ENCODE measurements around the gene FRMPD4. TPM values are rescaled to one million over a fixed set of nuclear protein-coding genes. Genes with fewer than 3 reads are reported as not detected.

Gene FRMPD4
- total RNA-seq, 4 donors from 2014 or later = 0.16 TPM; not detected in 3

- WGBS, 2 donors = 43 to 44% methylated on average over 3 of the region's 3 CpGs
- H3K4me3 ChIP-seq (ENCODE audit: low read depth, poor library complexity, severe bottlenecking) = no peak overlapping the region
- DNase-seq (ENCODE audit: low spot score in 2 of 2) = no peak
- TF ChIP-seq POLR2A (IDR thresholded peaks at IDR 0.05) (no peak), CTCF (IDR thresholded peaks at IDR 0.05) (no peak)
- intact Hi-C loops (cut with DNase I; ENCODE audit: low total_unique reads) = no loop called here
Observed at GRCh38 chrX:12370497-12370986, 232.3 kb downstream of the FRMPD4 start.

GRCh38 chrX:12372111-12372510, 233.8 kb downstream of the FRMPD4 start:
- intact Hi-C loops (cut with DNase I; ENCODE audit: low total_unique reads) = no loop called here
- TF ChIP-seq CTCF (IDR thresholded peaks at IDR 0.05) (no peak), POLR2A (IDR thresholded peaks at IDR 0.05) (no peak)
- 22 to 50% methylated on average over 6 of the region's 6 CpGs for whole genome bisulfite sequencing, 2 donors
- H3K4me3 ChIP-seq (ENCODE audit: low read depth, poor library complexity, severe bottlenecking) = no peak overlapping the region
- no peak for DNase-seq (ENCODE audit: low spot score in 2 of 2)

GRCh38 chrX:12374286-12374685, 236.0 kb downstream of the FRMPD4 start:
- no peak for DNase-seq (ENCODE audit: low spot score in 2 of 2)
- no peak for TF ChIP-seq POLR2A (IDR thresholded peaks at IDR 0.05)
- TF ChIP-seq CTCF (IDR thresholded peaks at IDR 0.05) = no peak
- intact Hi-C loops (cut with DNase I; ENCODE audit: low total_unique reads) = no loop called here
- H3K4me3 ChIP-seq (ENCODE audit: low read depth, poor library complexity, severe bottlenecking) = no peak overlapping the region
- WGBS, 2 donors = 68 to 70% methylated on average over 6 of the region's 6 CpGs

GRCh38 chrX:12378253-12378652, 240.0 kb downstream of the FRMPD4 start:
- intact Hi-C loops (cut with DNase I; ENCODE audit: low total_unique reads) = no loop called here
- DNase-seq (ENCODE audit: low spot score in 2 of 2) = no peak
- WGBS, 2 donors = 81 to 83% methylated on average over 4 to 7 of the region's 7 CpGs
- no peak overlapping the region for H3K4me3 ChIP-seq (ENCODE audit: low read depth, poor library complexity, severe bottlenecking)
- no peak for TF ChIP-seq CTCF (IDR thresholded peaks at IDR 0.05)
- TF ChIP-seq POLR2A (IDR thresholded peaks at IDR 0.05) = no peak

- 68 to 95% methylated on average over 1 of the region's 1 CpG for WGBS, 2 donors
- intact Hi-C loops (cut with DNase I; ENCODE audit: low total_unique reads) = no loop called here
- no peak for DNase-seq (ENCODE audit: low spot score in 2 of 2)
- TF ChIP-seq CTCF (IDR thresholded peaks at IDR 0.05) (no peak), POLR2A (IDR thresholded peaks at IDR 0.05) (no peak)
- no peak overlapping the region for H3K4me3 ChIP-seq (ENCODE audit: low read depth, poor library complexity, severe bottlenecking)
Observed at GRCh38 chrX:12378706-12379105, 240.4 kb downstream of the FRMPD4 start.

GRCh38 chrX:12379671-12380070, 241.4 kb downstream of the FRMPD4 start:
- WGBS, 2 donors = 71 to 96% methylated on average over 3 of the region's 3 CpGs
- DNase-seq (ENCODE audit: low spot score in 2 of 2) = no peak

More at GRCh38 chrX:12379671-12380070, 241.4 kb downstream of the FRMPD4 start:
- no peak overlapping the region for H3K4me3 ChIP-seq (ENCODE audit: low read depth, poor library complexity, severe bottlenecking)
- TF ChIP-seq CTCF (IDR thresholded peaks at IDR 0.05) = no peak
- no peak for TF ChIP-seq POLR2A (IDR thresholded peaks at IDR 0.05)
- intact Hi-C loops (cut with DNase I; ENCODE audit: low total_unique reads) = no loop called here

All from lower leg skin (tissue), 4 donors.